ENCODE data around the gene ARRDC3.

Gene ARRDC3

DNA sequence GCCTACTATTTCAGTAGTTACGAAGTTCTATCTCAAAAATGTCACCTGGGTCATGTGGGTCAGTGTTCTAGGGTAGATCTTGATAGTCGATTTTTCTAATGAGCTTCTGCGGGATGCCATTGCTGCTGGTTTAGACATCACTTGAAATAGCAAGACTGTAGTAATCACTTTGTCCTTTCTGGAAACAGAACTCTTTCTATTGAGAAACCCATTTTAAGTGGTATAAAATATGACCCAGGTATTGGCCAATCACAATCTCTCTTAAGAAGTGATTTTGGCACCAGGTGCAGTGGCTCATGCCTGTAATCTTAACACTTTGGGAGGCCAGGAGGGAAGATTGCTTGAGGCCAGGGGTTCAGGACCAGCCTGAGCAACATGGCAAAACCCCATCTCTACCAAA is 17.6 kb downstream of the ARRDC3 start:
- Histone ChIP-seq H3K79me2 (ENCODE audit: insufficient read depth, low read length) (no peaks in the 10 kb centered on the region; the same call in 1 of the 2 replicates), H3F3A (ENCODE audit: insufficient read depth, low read length) (no peaks in the 10 kb centered on the region), H2AFZ (ENCODE audit: low read length) (no peak overlapping the region), H3K4me3 (ENCODE audit: low read depth, low read length, poor library complexity, severe bottlenecking) (no peak overlapping the region), H3K9me3 (ENCODE audit: low read length) (peaks cover 12% of the 10 kb centered on the region), H3K9ac (ENCODE audit: low read length) (no peak overlapping the region), H3K27ac (ENCODE audit: low read depth, low read length, poor library complexity, severe bottlenecking) (no peak overlapping the region), H3K4me2 (ENCODE audit: low read length) (no peak overlapping the region), H3K27me3 (ENCODE audit: insufficient read depth, low read length) (no peaks in the 10 kb centered on the region), H4K20me1 (ENCODE audit: insufficient read depth, low read length) (no peaks in the 10 kb centered on the region), H3K4me1 (ENCODE audit: insufficient read depth, low read length, severe bottlenecking) (peaks cover 4% of the 10 kb centered on the region), H3K36me3 (ENCODE audit: insufficient read depth, low read length) (peaks cover 27% of the 10 kb centered on the region), H3K9me2 (ENCODE audit: low read depth, low read length) (no peaks in the 10 kb centered on the region)
- TF ChIP-seq, protein P1, sequence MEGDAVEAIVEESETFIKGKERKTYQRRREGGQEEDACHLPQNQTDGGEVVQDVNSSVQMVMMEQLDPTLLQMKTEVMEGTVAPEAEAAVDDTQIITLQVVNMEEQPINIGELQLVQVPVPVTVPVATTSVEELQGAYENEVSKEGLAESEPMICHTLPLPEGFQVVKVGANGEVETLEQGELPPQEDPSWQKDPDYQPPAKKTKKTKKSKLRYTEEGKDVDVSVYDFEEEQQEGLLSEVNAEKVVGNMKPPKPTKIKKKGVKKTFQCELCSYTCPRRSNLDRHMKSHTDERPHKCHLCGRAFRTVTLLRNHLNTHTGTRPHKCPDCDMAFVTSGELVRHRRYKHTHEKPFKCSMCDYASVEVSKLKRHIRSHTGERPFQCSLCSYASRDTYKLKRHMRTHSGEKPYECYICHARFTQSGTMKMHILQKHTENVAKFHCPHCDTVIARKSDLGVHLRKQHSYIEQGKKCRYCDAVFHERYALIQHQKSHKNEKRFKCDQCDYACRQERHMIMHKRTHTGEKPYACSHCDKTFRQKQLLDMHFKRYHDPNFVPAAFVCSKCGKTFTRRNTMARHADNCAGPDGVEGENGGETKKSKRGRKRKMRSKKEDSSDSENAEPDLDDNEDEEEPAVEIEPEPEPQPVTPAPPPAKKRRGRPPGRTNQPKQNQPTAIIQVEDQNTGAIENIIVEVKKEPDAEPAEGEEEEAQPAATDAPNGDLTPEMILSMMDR (IDR thresholded peaks at IDR 0.05; ENCODE audit: low read length): no peak
- no peak for TF ChIP-seq EZH2 (IDR thresholded peaks at IDR 0.05; ENCODE audit: borderline replicate concordance, low read length)

DNA sequence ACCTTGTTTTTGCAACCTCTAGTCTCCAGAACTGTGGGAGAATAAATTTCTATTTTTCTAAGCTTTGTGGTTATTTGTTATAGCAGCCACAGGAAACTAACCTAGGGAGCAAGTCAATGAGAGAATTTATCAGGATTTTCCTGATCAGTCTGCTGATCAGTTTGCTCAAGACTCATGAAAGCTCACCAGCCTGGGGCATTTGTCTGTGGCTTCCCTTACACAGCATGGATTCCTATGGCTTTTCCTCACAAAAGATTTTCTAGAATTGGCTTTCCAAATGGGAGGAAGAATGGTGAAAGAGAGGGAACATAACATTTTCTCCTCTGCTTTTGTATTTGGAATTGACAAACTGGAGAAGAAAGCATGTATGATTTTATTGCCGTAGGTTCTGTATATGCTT is 20.2 kb downstream of the ARRDC3 start:
- Histone ChIP-seq H3K27ac (ENCODE audit: low read depth, low read length, poor library complexity, severe bottlenecking) (no peak overlapping the region), H3K9me2 (ENCODE audit: low read depth, low read length) (no peaks in the 10 kb centered on the region), H4K20me1 (ENCODE audit: insufficient read depth, low read length) (no peaks in the 10 kb centered on the region), H3F3A (ENCODE audit: insufficient read depth, low read length) (no peaks in the 10 kb centered on the region), H3K79me2 (ENCODE audit: insufficient read depth, low read length) (no peaks in the 10 kb centered on the region), H3K9me3 (ENCODE audit: low read length) (peaks cover 13% of the 10 kb centered on the region), H2AFZ (ENCODE audit: low read length) (no peak overlapping the region), H3K36me3 (ENCODE audit: insufficient read depth, low read length) (peaks cover 2% of the 10 kb centered on the region), H3K27me3 (ENCODE audit: insufficient read depth, low read length) (no peaks in the 10 kb centered on the region), H3K4me3 (ENCODE audit: low read depth, low read length, poor library complexity, severe bottlenecking) (no peak overlapping the region), H3K9ac (ENCODE audit: low read length) (no peak overlapping the region), H3K4me1 (ENCODE audit: insufficient read depth, low read length, severe bottlenecking) (peaks cover 6% of the 10 kb centered on the region), H3K4me2 (ENCODE audit: low read length) (no peak overlapping the region)
- no peak for TF ChIP-seq EZH2 (IDR thresholded peaks at IDR 0.05; ENCODE audit: borderline replicate concordance, low read length)
- TF ChIP-seq, protein P1 (IDR thresholded peaks at IDR 0.05; ENCODE audit: low read length): no peak

DNA sequence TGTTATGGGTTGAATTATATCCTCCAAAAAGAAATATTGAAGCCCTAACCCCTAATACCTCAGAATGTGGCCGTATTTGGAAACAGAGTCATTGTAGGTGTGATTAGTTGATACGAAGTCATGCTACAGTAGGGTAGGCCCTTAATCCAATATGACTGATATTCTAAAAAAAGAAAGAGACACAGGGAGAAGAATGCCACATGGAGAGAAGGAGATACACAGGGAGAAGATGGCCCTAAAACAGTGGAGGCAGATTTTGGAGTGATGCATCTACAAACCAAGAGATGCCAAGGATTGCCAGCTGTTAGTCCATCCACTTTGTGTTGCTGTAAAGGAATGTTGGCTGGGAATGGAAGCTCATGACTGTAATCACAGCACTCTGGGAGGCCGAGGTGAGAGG is 21.3 kb downstream of the ARRDC3 start:
- H3K27ac ChIP-seq (ENCODE audit: low read depth, low read length, poor library complexity, severe bottlenecking): no peak overlapping the region
- H4K20me1 ChIP-seq (ENCODE audit: insufficient read depth, low read length): no peaks in the 10 kb centered on the region
- H3K79me2 ChIP-seq (ENCODE audit: insufficient read depth, low read length): no peaks in the 10 kb centered on the region
- H3F3A ChIP-seq (ENCODE audit: insufficient read depth, low read length): no peaks in the 10 kb centered on the region
- H3K9me2 ChIP-seq (ENCODE audit: low read depth, low read length): no peaks in the 10 kb centered on the region
- TF ChIP-seq, protein P1 (IDR thresholded peaks at IDR 0.05; ENCODE audit: low read length): no peak
- no peak for TF ChIP-seq EZH2 (IDR thresholded peaks at IDR 0.05; ENCODE audit: borderline replicate concordance, low read length)
- peaks cover 13% of the 10 kb centered on the region for H3K9me3 ChIP-seq (ENCODE audit: low read length)
- H3K4me3 ChIP-seq (ENCODE audit: low read depth, low read length, poor library complexity, severe bottlenecking): no peak overlapping the region
- no peak overlapping the region for H2AFZ ChIP-seq (ENCODE audit: low read length)
- no peaks in the 10 kb centered on the region for H3K27me3 ChIP-seq (ENCODE audit: insufficient read depth, low read length)
- H3K4me1 ChIP-seq (ENCODE audit: insufficient read depth, low read length, severe bottlenecking): peaks cover 6% of the 10 kb centered on the region
- H3K9ac ChIP-seq (ENCODE audit: low read length): no peak overlapping the region
- H3K4me2 ChIP-seq (ENCODE audit: low read length): no peak overlapping the region
- no peaks in the 10 kb centered on the region for H3K36me3 ChIP-seq (ENCODE audit: insufficient read depth, low read length)
